Neural progenitor cell (in vitro differentiated cells): ENCODE results near the gene GSG1L. TPM values are rescaled to one million over a fixed set of nuclear protein-coding genes. Genes with fewer than 3 reads are reported as not detected.

ENCODE experiments used
- DNase-seq: peaks from one replicate; pipeline ENCODE4 v3.0.0-alpha.2; 2016; ENCODE audit warnings: low spot score
- H2AFZ ChIP-seq: fragments of 200-600 bp; sonication (generic); replicated peaks from 2 replicates; pipeline ENCODE4 v1.6.1; 2016; ENCODE audit warnings: antibody characterized with exemption
- H3F3A ChIP-seq: fragments of 200-600 bp; sonication (generic); 2 replicates; pipeline ENCODE4 v1.6.1; 2016; ENCODE audit warnings: antibody characterized with exemption, low read depth
- H3K27ac ChIP-seq: fragments of 200-600 bp; sonication (generic); 2 replicates; pipeline ENCODE4 v1.5.1; 2016; ENCODE audit warnings: mild to moderate bottlenecking
- H3K27me3 ChIP-seq: fragments of 200-600 bp; sonication (generic); 2 replicates; pipeline ENCODE4 v1.6.1; 2016; ENCODE audit warnings: mild to moderate bottlenecking, moderate library complexity
- H3K36me3 ChIP-seq: fragments of 200-600 bp; sonication (generic); 2 replicates; pipeline ENCODE4 v1.5.1; 2016
- H3K4me1 ChIP-seq: fragments of 200-600 bp; sonication (generic); 2 replicates; pipeline ENCODE4 v1.6.1; 2016; ENCODE audit warnings: mixed run types
- H3K4me2 ChIP-seq: fragments of 200-600 bp; sonication (generic); 2 replicates; pipeline ENCODE4 v1.6.1; 2016
- H3K4me3 ChIP-seq: fragments of 200-600 bp; sonication (generic); 2 replicates; pipeline ENCODE4 v1.5.1; 2016
- H3K79me2 ChIP-seq: fragments of 200-600 bp; sonication (generic); 2 replicates; pipeline ENCODE4 v1.6.1; 2016; ENCODE audit warnings: low read depth
- H3K9ac ChIP-seq: fragments of 200-600 bp; sonication (generic); 2 replicates; pipeline ENCODE4 v1.6.1; 2016
- H3K9me3 ChIP-seq: fragments of 200-600 bp; sonication (generic); 2 replicates; pipeline ENCODE4 v1.5.1; 2016; ENCODE audit warnings: low read depth
- H4K20me1 ChIP-seq: fragments of 200-600 bp; sonication (generic); 2 replicates; pipeline ENCODE4 v1.6.1; 2016; ENCODE audit warnings: low read depth
- H3K27ac Mint-ChIP-seq: 3 replicates; pipeline ENCODE4 v1.8.0; 2021; ENCODE audit warnings: mixed read lengths
- H3K27me3 Mint-ChIP-seq: 2 replicates; pipeline ENCODE4 v1.8.0; 2022; ENCODE audit warnings: low read depth, mild to moderate bottlenecking, inconsistent platforms, moderate library complexity, mixed read lengths; ENCODE audit not compliant: insufficient read depth
- H3K36me3 Mint-ChIP-seq: 3 replicates; pipeline ENCODE4 v1.8.0; 2021; ENCODE audit warnings: mixed read lengths
- H3K4me1 Mint-ChIP-seq: 3 replicates; pipeline ENCODE4 v1.8.0; 2021; ENCODE audit warnings: mixed read lengths
- H3K4me3 Mint-ChIP-seq: 3 replicates; pipeline ENCODE4 v1.8.0; 2021; ENCODE audit warnings: mild to moderate bottlenecking, moderate library complexity, mixed read lengths
- H3K9me3 Mint-ChIP-seq: 3 replicates; pipeline ENCODE4 v1.8.0; 2020; ENCODE audit warnings: mixed read lengths
- CTCF ChIP-seq: fragments of 200-600 bp; sonication (generic); IDR thresholded peaks from 2 replicates; pipeline ENCODE4 v1.5.1; 2017; ENCODE audit warnings: antibody characterized with exemption, mild to moderate bottlenecking
- EZH2 ChIP-seq: fragments of 200-600 bp; sonication (generic); IDR thresholded peaks from 2 replicates; pipeline ENCODE4 v1.6.1; 2017; ENCODE audit warnings: antibody characterized with exemption, mild to moderate bottlenecking, moderate library complexity
- EZH2phosphoT487 ChIP-seq: fragments of 200-600 bp; sonication (generic); IDR thresholded peaks from 2 replicates; pipeline ENCODE4 v1.6.1; 2017; ENCODE audit warnings: antibody characterized with exemption
- total RNA-seq: library from RNA; depleted of rRNA; stranded (reverse); fragments of >200 nt; gene quantifications from 2 replicates; pipeline ENCODE4 v1.2.3, GENCODE V29; 2015; ENCODE audit warnings: low replicate concordance

GSG1L gene
- total RNA-seq, 1 donor from 2014 or later = not detected

GRCh38 chr16:27748868-27749546 is 314.5 kb downstream of the GSG1L start:
- H3K27me3 Mint-ChIP-seq = peaks cover 11% of the 10 kb centered on the region
- no peaks in the 10 kb centered on the region for H3F3A ChIP-seq
- H4K20me1 ChIP-seq = no peaks in the 10 kb centered on the region
- peaks cover 8% of the 10 kb centered on the region for H3K4me1 Mint-ChIP-seq
- H3K4me3 Mint-ChIP-seq = no peak overlapping the region
- no peak overlapping the region for H3K4me2 ChIP-seq
- peaks cover 16% of the 10 kb centered on the region for H3K36me3 Mint-ChIP-seq
- TF ChIP-seq CTCF = peak; percentile 56
- no peak for TF ChIP-seq EZH2
- DNase-seq = peak; percentile 61
- H3K9me3 ChIP-seq = no peaks in the 10 kb centered on the region
- no peak overlapping the region for H3K27ac Mint-ChIP-seq
- no peaks in the 10 kb centered on the region for H3K9me3 Mint-ChIP-seq
- no peaks in the 10 kb centered on the region for H3K36me3 ChIP-seq
- no peak overlapping the region for H3K9ac ChIP-seq
- H2AFZ ChIP-seq = no peak overlapping the region
- H3K4me1 ChIP-seq = no peaks in the 10 kb centered on the region
- H3K4me3 ChIP-seq = no peak overlapping the region
- no peak overlapping the region for H3K27ac ChIP-seq
- H3K79me2 ChIP-seq = no peaks in the 10 kb centered on the region
- no peaks in the 10 kb centered on the region for H3K27me3 ChIP-seq

GRCh38 chr16:27747946-27748345 is 315.6 kb downstream of the GSG1L start:
- H3K4me3 Mint-ChIP-seq = no peak overlapping the region
- peaks cover 8% of the 10 kb centered on the region for H3K4me1 Mint-ChIP-seq
- H3K9me3 Mint-ChIP-seq = no peaks in the 10 kb centered on the region

GRCh38 chr16:27746076-27746855 is 317.2 kb downstream of the GSG1L start:
- peaks cover 8% of the 10 kb centered on the region for H3K27me3 Mint-ChIP-seq
- H3K4me1 Mint-ChIP-seq = peaks cover 5% of the 10 kb centered on the region
- Histone ChIP-seq H3K4me2 (no peak overlapping the region), H4K20me1 (no peaks in the 10 kb centered on the region), H3F3A (no peaks in the 10 kb centered on the region), H3K79me2 (no peaks in the 10 kb centered on the region), H3K27ac (no peak overlapping the region), H3K4me3 (no peak overlapping the region), H3K27me3 (no peaks in the 10 kb centered on the region), H3K4me1 (no peaks in the 10 kb centered on the region), H2AFZ (no peak overlapping the region), H3K9ac (no peak overlapping the region), H3K9me3 (no peaks in the 10 kb centered on the region), H3K36me3 (no peaks in the 10 kb centered on the region)
- no peak overlapping the region for H3K4me3 Mint-ChIP-seq
- no peaks in the 10 kb centered on the region for H3K9me3 Mint-ChIP-seq
- peaks cover 17% of the 10 kb centered on the region for H3K36me3 Mint-ChIP-seq
- no peak for DNase-seq
- peak overlapping the region; percentile 27 for H3K27ac Mint-ChIP-seq
- no peak for TF ChIP-seq EZH2
- TF ChIP-seq EZH2phosphoT487 = no peak

More at GRCh38 chr16:27747946-27748345, 315.6 kb downstream of the GSG1L start:
- Histone ChIP-seq H4K20me1 (no peaks in the 10 kb centered on the region), H3K4me1 (no peaks in the 10 kb centered on the region), H3K36me3 (no peaks in the 10 kb centered on the region), H3K4me3 (no peak overlapping the region), H3F3A (no peaks in the 10 kb centered on the region), H3K79me2 (no peaks in the 10 kb centered on the region), H3K4me2 (no peak overlapping the region), H3K9me3 (no peaks in the 10 kb centered on the region), H3K27ac (no peak overlapping the region), H3K9ac (no peak overlapping the region), H3K27me3 (no peaks in the 10 kb centered on the region), H2AFZ (no peak overlapping the region)
- DNase-seq = no peak
- Mint-ChIP-seq H3K27me3 (peaks cover 8% of the 10 kb centered on the region), H3K36me3 (peaks cover 17% of the 10 kb centered on the region), H3K27ac (no peak overlapping the region)
- TF ChIP-seq CTCF (no peak), EZH2phosphoT487 (no peak), EZH2 (no peak)

- Mint-ChIP-seq H3K27me3 (peaks cover 8% of the 10 kb centered on the region), H3K4me3 (no peak overlapping the region), H3K36me3 (peaks cover 17% of the 10 kb centered on the region), H3K4me1 (peaks cover 5% of the 10 kb centered on the region), H3K9me3 (no peaks in the 10 kb centered on the region), H3K27ac (peak overlapping the region; percentile 14)
- Histone ChIP-seq H3K27ac (no peak overlapping the region), H4K20me1 (no peaks in the 10 kb centered on the region), H2AFZ (no peak overlapping the region), H3K4me3 (no peak overlapping the region), H3F3A (no peaks in the 10 kb centered on the region), H3K79me2 (no peaks in the 10 kb centered on the region), H3K9me3 (no peaks in the 10 kb centered on the region), H3K36me3 (no peaks in the 10 kb centered on the region), H3K4me2 (no peak overlapping the region), H3K9ac (no peak overlapping the region), H3K4me1 (no peaks in the 10 kb centered on the region), H3K27me3 (no peaks in the 10 kb centered on the region)
- no peak for TF ChIP-seq CTCF
- TF ChIP-seq EZH2phosphoT487 = no peak
- TF ChIP-seq EZH2 = no peak
- no peak for DNase-seq
These were observed 318.2 kb downstream of the GSG1L start for GRCh38 chr16:27745348-27745747.
